Breast epithelium (tissue), 4 donors: ENCODE measurements around the gene KLHL11. TPM values are rescaled to one million over a fixed set of nuclear protein-coding genes. Genes with fewer than 3 reads are reported as not detected.

Experiments
- DNase-seq, 2 donors: peaks; one replicate each; pipeline ENCODE4 v3.0.0-alpha.2; 2019; ENCODE audit warnings: low spot score in 2 of 2
- H3K27ac ChIP-seq, 2 donors: fragments of 200-600 bp; sonication (generic) in 1 of 2; one replicate each; pipeline ENCODE4 v1.5.1; 2016 to 2019; ENCODE audit warnings: mild to moderate bottlenecking in 1 of 2
- H3K27me3 ChIP-seq, 2 donors: fragments of 200-600 bp; sonication (generic) in 1 of 2; one replicate each; pipeline versions ENCODE4 v1.5.1 to v1.6.0; 2017 to 2019; ENCODE audit warnings: control low read depth in 1 of 2, mild to moderate bottlenecking in 1 of 2
- H3K36me3 ChIP-seq: fragments of 200-600 bp; one replicate; pipeline ENCODE4 v1.5.1; 2019
- H3K4me1 ChIP-seq, 2 donors: fragments of 200-600 bp; sonication (generic); one replicate each; pipeline ENCODE4 v1.5.1; 2016 to 2019; ENCODE audit warnings: control low read depth in 1 of 2
- H3K4me3 ChIP-seq, 3 donors: fragments of 200-600 bp; sonication (generic); 1 replicate in 2 of 3; 2 replicates in 1 of 3; pipeline ENCODE4 v1.5.1; 2016 to 2019; ENCODE audit warnings: mild to moderate bottlenecking in 3 of 3, moderate library complexity in 2 of 3
- H3K9me3 ChIP-seq, 2 donors: fragments of 200-600 bp; sonication (generic) in 1 of 2; one replicate each; pipeline ENCODE4 v1.5.1; 2016 to 2019; ENCODE audit warnings: control low read depth in 1 of 2
- POLR2A ChIP-seq: fragments of 450-650 bp; IDR thresholded peaks from one replicate; pipeline ENCODE4 v1.6.1; 2016; ENCODE audit warnings: antibody characterized with exemption, mild to moderate bottlenecking, moderate library complexity
- POLR2AphosphoS5 ChIP-seq, 3 donors: sonication (generic); formaldehyde crosslinking; IDR thresholded peaks; one replicate each; pipeline ENCODE4 v1.6.1; 2017; ENCODE audit warnings: antibody characterized with exemption in 3 of 3
- intact Hi-C: fragments of 100-400 bp; cut with DNase I; formaldehyde crosslinking; loops from one replicate; pipeline ENCODE4 v1.15.1; 2023; ENCODE audit warnings: low total_unique reads
- total RNA-seq, 3 donors: library from RNA; depleted of rRNA; stranded (reverse); fragments of >200 nt; gene quantifications; one replicate each; pipeline ENCODE4 v1.1.0, GENCODE V29; 2016
- TF ChIP-seq, protein P1 (sequence below), 3 donors: fragments of 450-650 bp; IDR thresholded peaks; one replicate each; pipeline ENCODE4 v1.5.1; 2016 to 2017; ENCODE audit warnings: antibody characterized with exemption in 3 of 3, mild to moderate bottlenecking in 3 of 3, moderate library complexity in 3 of 3

The KLHL11 gene
- total RNA-seq, 3 donors from 2014 or later: 22.6 to 35.7 (median 25.1) TPM

GRCh38 chr17:41821776-41822175 is 43.4 kb downstream of the KLHL11 start:
- Histone ChIP-seq H3K4me3 (no peak overlapping the region), H3K4me1 (no peaks in the 10 kb centered on the region), H3K36me3 (no peaks in the 10 kb centered on the region), H3K27me3 (no peaks in the 10 kb centered on the region), H3K27ac (no peak overlapping the region), H3K9me3 (no peaks in the 10 kb centered on the region)
- intact Hi-C loops: no loop called here
- TF ChIP-seq POLR2A: no peak
- TF ChIP-seq POLR2AphosphoS5 (IDR thresholded peaks at IDR 0.05): no peak
- TF ChIP-seq, protein P1, sequence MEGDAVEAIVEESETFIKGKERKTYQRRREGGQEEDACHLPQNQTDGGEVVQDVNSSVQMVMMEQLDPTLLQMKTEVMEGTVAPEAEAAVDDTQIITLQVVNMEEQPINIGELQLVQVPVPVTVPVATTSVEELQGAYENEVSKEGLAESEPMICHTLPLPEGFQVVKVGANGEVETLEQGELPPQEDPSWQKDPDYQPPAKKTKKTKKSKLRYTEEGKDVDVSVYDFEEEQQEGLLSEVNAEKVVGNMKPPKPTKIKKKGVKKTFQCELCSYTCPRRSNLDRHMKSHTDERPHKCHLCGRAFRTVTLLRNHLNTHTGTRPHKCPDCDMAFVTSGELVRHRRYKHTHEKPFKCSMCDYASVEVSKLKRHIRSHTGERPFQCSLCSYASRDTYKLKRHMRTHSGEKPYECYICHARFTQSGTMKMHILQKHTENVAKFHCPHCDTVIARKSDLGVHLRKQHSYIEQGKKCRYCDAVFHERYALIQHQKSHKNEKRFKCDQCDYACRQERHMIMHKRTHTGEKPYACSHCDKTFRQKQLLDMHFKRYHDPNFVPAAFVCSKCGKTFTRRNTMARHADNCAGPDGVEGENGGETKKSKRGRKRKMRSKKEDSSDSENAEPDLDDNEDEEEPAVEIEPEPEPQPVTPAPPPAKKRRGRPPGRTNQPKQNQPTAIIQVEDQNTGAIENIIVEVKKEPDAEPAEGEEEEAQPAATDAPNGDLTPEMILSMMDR (IDR thresholded peaks at IDR 0.05): no peak
- DNase-seq: no peak

- intact Hi-C loops: loop anchor here (5.0 kb wide), 1 partner anchor 1089 kb away; no protein-coding TSS in a partner anchor
- H3K27ac ChIP-seq: no peak overlapping the region
- no peaks in the 10 kb centered on the region for H3K27me3 ChIP-seq
- no peak overlapping the region for H3K4me3 ChIP-seq
- no peak for TF ChIP-seq POLR2A
- H3K4me1 ChIP-seq: no peaks in the 10 kb centered on the region
- no peaks in the 10 kb centered on the region for H3K36me3 ChIP-seq
- H3K9me3 ChIP-seq: no peaks in the 10 kb centered on the region
- DNase-seq: no peak
Measured at GRCh38 chr17:41818024-41818423, 47.2 kb downstream of the KLHL11 start.

GRCh38 chr17:41816637-41817320 is 48.4 kb downstream of the KLHL11 start:
- intact Hi-C loops: loop anchor here (5.0 kb wide), 1 partner anchor 1091 kb away; no protein-coding TSS in a partner anchor
- no peak overlapping the region for H3K4me3 ChIP-seq
- H3K27me3 ChIP-seq: no peaks in the 10 kb centered on the region
- no peak overlapping the region for H3K27ac ChIP-seq
- H3K4me1 ChIP-seq: no peaks in the 10 kb centered on the region
- H3K36me3 ChIP-seq: no peaks in the 10 kb centered on the region
- no peaks in the 10 kb centered on the region for H3K9me3 ChIP-seq
- TF ChIP-seq POLR2A (no peak), POLR2AphosphoS5 (IDR thresholded peaks at IDR 0.05) (no peak)
- TF ChIP-seq, protein P1 (IDR thresholded peaks at IDR 0.05): no peak
- no peak for DNase-seq

DNA sequence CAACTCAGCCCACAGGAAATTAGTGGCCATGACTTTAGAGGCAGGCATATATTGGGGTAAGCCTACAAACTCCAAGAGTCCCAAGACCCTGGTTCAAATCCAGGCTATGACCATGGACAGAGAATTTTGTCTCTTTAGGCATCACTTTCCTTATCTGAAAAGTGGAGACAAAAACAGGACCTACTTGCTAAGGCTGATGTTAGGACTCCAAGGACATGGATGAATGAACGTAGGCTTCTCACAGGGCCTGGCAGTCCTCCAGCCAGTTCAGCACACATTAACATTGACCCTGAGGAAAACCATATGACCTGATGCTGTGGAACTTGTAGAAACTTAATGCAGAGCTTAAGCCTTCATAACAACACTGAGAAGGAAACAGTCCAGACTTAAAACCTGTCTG is 51.0 kb downstream of the KLHL11 start:
- Histone ChIP-seq H3K9me3 (no peaks in the 10 kb centered on the region), H3K36me3 (no peaks in the 10 kb centered on the region), H3K4me1 (peaks cover 3 to 6% of the 10 kb centered on the region in 2 donors), H3K4me3 (peak overlapping the region in 1 of 3 donors; percentile 86), H3K27ac (peak overlapping the region in 1 of 2 donors; percentile 56), H3K27me3 (no peaks in the 10 kb centered on the region)
- intact Hi-C loops: no loop called here
- TF ChIP-seq POLR2AphosphoS5 (IDR thresholded peaks at IDR 0.05): no peak
- TF ChIP-seq POLR2A: no peak
- TF ChIP-seq, protein P1 (IDR thresholded peaks at IDR 0.05): no peak
- DNase-seq: no peak

GRCh38 chr17:41813699-41814124 is 51.5 kb downstream of the KLHL11 start:
- Histone ChIP-seq H3K27ac (peak overlapping the region; percentile 56 to 81), H3K36me3 (no peaks in the 10 kb centered on the region), H3K27me3 (no peaks in the 10 kb centered on the region), H3K9me3 (no peaks in the 10 kb centered on the region), H3K4me3 (peak overlapping the region; percentile 67 to 86 (median 79)), H3K4me1 (peaks cover 3 to 6% of the 10 kb centered on the region in 2 donors)
- intact Hi-C loops: no loop called here
- TF ChIP-seq, protein P1 (IDR thresholded peaks at IDR 0.05): no peak
- TF ChIP-seq POLR2A: no peak
- no peak for TF ChIP-seq POLR2AphosphoS5 (IDR thresholded peaks at IDR 0.05)
- DNase-seq: no peak
